Esophagus squamous epithelium (tissue), 4 donors: ENCODE data around the gene KIF26A.

ENCODE experiments used
- POLR2A ChIP-seq, 4 donors: fragments of 450-650 bp; IDR thresholded peaks; one replicate each; pipeline ENCODE4 v1.6.1; 2017; ENCODE audit warnings: antibody characterized with exemption in 4 of 4, mild to moderate bottlenecking in 4 of 4, moderate library complexity in 3 of 4
- TF ChIP-seq, protein P1 (sequence below), 6 experiments: fragments of 450-650 bp in 4 of 6; fragments of 200-600 bp in 2 of 6; sonication (generic) in 2 of 6; IDR thresholded peaks; one replicate each; pipeline ENCODE4 v1.5.1; 2016 to 2019; ENCODE audit warnings: antibody characterized with exemption in 6 of 6, mild to moderate bottlenecking in 4 of 6, moderate library complexity in 4 of 6

GRCh38 chr14:104161602-104162367 is 23.4 kb downstream of the KIF26A start:
- TF ChIP-seq, protein P1, sequence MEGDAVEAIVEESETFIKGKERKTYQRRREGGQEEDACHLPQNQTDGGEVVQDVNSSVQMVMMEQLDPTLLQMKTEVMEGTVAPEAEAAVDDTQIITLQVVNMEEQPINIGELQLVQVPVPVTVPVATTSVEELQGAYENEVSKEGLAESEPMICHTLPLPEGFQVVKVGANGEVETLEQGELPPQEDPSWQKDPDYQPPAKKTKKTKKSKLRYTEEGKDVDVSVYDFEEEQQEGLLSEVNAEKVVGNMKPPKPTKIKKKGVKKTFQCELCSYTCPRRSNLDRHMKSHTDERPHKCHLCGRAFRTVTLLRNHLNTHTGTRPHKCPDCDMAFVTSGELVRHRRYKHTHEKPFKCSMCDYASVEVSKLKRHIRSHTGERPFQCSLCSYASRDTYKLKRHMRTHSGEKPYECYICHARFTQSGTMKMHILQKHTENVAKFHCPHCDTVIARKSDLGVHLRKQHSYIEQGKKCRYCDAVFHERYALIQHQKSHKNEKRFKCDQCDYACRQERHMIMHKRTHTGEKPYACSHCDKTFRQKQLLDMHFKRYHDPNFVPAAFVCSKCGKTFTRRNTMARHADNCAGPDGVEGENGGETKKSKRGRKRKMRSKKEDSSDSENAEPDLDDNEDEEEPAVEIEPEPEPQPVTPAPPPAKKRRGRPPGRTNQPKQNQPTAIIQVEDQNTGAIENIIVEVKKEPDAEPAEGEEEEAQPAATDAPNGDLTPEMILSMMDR (IDR thresholded peaks at IDR 0.05): no peak
- no peak for TF ChIP-seq POLR2A (IDR thresholded peaks at IDR 0.05)
